HUES64 (cell line): Measurements from ENCODE around the gene RFC2. TPM values are rescaled to one million over a fixed set of nuclear protein-coding genes. Genes with fewer than 3 reads are reported as not detected.

ENCODE experiments used
- H3K27ac ChIP-seq: 2 replicates; pipeline ENCODE4 v1.7.0; 2013; ENCODE audit warnings: low read depth, low read length, inconsistent platforms
- H3K27me3 ChIP-seq: 2 replicates; pipeline ENCODE4 v1.6.1; 2013; ENCODE audit warnings: mild to moderate bottlenecking, low read length; ENCODE audit not compliant: insufficient read depth
- H3K36me3 ChIP-seq: 2 replicates; pipeline ENCODE4 v1.6.1; 2013; ENCODE audit warnings: mild to moderate bottlenecking, low read length; ENCODE audit not compliant: insufficient read depth
- H3K4me1 ChIP-seq: 2 replicates; pipeline ENCODE4 v1.6.1; 2013; ENCODE audit warnings: mild to moderate bottlenecking, low read length, moderate library complexity; ENCODE audit not compliant: insufficient read depth
- H3K4me3 ChIP-seq: 2 replicates; pipeline ENCODE4 v1.5.1; 2013; ENCODE audit warnings: mild to moderate bottlenecking, low read length, moderate library complexity
- H3K9ac ChIP-seq: 2 replicates; pipeline ENCODE4 v1.6.1; 2013; ENCODE audit warnings: mild to moderate bottlenecking, low read depth, low read length
- H3K9me3 ChIP-seq: 2 replicates; pipeline ENCODE4 v1.6.1; 2013; ENCODE audit warnings: low read depth, low read length; ENCODE audit not compliant: insufficient read depth
- WGBS: fragments of 150-250, 120-280 bp; methylation state at CpG from one replicate; pipeline ENCODE4 v1.1.7; 2013; ENCODE audit warnings: missing lambda C conversion rate; 5-methylcytosine and 5-hydroxymethylcytosine counted together
- polyA plus RNA-seq, 2 experiments: library from polyadenylated mRNA; stranded (reverse); fragments of 50-300 nt; gene quantifications; one replicate each; pipeline ENCODE4 v1.2.3, GENCODE V29; 2013

The RFC2 gene
- polyA plus RNA-seq (2013, experiment 1 of 2): 73.7 TPM
- polyA plus RNA-seq (2013, experiment 2 of 2): 63.0 TPM

DNA sequence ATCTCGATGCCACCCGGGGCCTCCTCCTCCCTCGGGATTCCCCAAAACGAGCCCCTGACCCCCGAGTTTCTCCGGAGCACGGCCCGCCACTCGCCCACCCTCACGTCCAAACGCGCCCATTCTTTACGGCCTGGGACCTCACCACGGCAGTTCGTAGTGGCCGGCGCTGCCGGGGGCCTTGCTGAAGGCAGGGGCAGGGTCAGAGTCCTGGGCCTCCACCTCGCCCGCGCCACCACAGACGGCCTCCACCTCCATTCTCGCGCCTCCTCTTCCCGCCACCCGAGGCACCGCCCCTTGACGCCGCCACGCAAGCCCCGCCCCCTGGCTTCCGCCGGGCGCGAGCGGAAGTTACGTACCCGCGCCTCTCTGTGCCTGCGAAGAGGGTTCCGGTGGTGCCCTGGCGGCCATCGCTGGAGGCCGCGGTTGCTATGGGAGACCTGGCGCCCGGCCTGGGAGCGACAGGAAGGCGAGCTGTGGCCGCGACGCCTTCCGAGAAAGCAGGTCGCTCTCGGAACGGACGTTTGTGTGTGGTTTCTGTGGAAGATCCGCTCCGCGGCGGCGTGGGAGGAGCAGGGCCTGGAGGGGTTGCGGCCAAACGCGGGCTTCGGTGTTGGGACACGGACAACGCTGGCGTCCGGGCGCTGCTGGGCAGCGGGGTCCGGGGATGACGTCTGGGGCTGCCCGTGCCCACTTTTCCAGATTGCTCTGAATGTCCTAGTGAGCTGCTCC, at the start of gene RFC2:
TSS of gene RFC2 (minus strand) at position 271 of the 729 bp plus-strand sequence. CDS start at position 255, 16 bp downstream.
- H3K4me1 ChIP-seq: no peaks in the 10 kb centered on the region
- H3K9me3 ChIP-seq: no peaks in the 10 kb centered on the region
- H3K36me3 ChIP-seq: peaks cover 32% of the 10 kb centered on the region
- H3K27me3 ChIP-seq: no peaks in the 10 kb centered on the region
- peak within 1 kb of the TSS; percentile 90 for H3K27ac ChIP-seq
- peak within 1 kb of the TSS; percentile 95 for H3K4me3 ChIP-seq
- WGBS: under 1% methylated on average over 75 of the region's 75 CpGs
- H3K9ac ChIP-seq: peak within 1 kb of the TSS; percentile 98

DNA sequence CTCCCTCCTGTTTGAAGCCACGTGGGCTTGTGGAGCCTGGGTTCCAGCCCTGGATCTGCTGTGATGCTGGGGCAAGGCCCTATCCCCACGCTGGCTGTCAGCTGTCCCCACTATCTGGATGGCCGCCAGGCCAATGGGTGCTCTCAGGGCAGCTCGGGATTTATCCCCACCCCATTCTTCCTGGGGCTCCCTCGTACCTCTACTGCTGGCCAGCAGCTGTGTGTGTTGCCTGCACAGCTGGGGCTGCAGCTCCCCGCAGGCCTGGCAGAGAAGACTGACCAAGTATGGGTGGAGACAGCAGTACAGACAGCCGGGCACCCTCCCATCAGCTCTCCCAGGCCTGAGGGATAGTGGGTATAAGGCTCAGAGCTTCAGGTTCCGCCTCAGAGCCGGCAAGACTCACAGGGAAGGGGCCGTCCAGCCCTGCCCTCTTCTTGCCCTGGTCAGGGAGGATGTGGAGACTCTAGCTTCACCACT, 48.6 kb upstream of the RFC2 start:
- 86% methylated on average over 10 of the region's 10 CpGs for WGBS
- Histone ChIP-seq H3K9me3 (no peaks in the 10 kb centered on the region), H3K9ac (no peak overlapping the region), H3K27me3 (no peaks in the 10 kb centered on the region), H3K4me3 (no peak overlapping the region), H3K27ac (no peak overlapping the region), H3K36me3 (no peaks in the 10 kb centered on the region), H3K4me1 (peaks cover 6% of the 10 kb centered on the region; the same call in 1 of the 2 replicates)

- H3K4me1 ChIP-seq: no peaks in the 10 kb centered on the region
- 91% methylated on average over 4 of the region's 4 CpGs for WGBS
- H3K27me3 ChIP-seq: no peaks in the 10 kb centered on the region
- no peak overlapping the region for H3K27ac ChIP-seq
- H3K36me3 ChIP-seq: no peaks in the 10 kb centered on the region
- no peak overlapping the region for H3K9ac ChIP-seq
- H3K9me3 ChIP-seq: no peaks in the 10 kb centered on the region
- no peak overlapping the region for H3K4me3 ChIP-seq
These were observed 46.7 kb upstream of the RFC2 start for GRCh38 chr7:74300926-74301325.

DNA sequence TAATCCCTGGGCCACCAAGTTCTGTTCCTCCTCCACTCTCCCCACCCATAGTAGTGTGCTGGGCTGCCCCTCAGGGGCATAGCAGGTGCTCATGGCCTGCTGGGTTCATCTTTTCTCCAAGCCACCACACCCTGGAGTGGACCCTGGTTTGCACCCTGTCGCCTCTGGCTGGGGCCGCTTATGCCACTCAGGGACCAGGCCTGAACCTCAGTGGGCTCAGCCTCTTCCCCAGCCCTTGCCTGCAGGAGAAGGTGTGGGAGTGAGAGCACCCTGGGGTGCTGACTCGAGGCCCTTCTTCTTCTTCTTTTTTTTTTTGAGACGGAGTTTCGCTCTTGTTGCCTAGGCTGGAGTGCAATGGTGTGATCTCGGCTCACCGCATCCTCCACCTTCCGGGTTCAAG, 45.2 kb upstream of the RFC2 start:
- Histone ChIP-seq H3K9me3 (no peaks in the 10 kb centered on the region), H3K27me3 (no peaks in the 10 kb centered on the region), H3K36me3 (no peaks in the 10 kb centered on the region), H3K4me3 (no peak overlapping the region), H3K4me1 (peaks cover 7% of the 10 kb centered on the region), H3K9ac (no peak overlapping the region), H3K27ac (no peak overlapping the region)
- 95% methylated on average over 8 of the region's 8 CpGs for WGBS

DNA sequence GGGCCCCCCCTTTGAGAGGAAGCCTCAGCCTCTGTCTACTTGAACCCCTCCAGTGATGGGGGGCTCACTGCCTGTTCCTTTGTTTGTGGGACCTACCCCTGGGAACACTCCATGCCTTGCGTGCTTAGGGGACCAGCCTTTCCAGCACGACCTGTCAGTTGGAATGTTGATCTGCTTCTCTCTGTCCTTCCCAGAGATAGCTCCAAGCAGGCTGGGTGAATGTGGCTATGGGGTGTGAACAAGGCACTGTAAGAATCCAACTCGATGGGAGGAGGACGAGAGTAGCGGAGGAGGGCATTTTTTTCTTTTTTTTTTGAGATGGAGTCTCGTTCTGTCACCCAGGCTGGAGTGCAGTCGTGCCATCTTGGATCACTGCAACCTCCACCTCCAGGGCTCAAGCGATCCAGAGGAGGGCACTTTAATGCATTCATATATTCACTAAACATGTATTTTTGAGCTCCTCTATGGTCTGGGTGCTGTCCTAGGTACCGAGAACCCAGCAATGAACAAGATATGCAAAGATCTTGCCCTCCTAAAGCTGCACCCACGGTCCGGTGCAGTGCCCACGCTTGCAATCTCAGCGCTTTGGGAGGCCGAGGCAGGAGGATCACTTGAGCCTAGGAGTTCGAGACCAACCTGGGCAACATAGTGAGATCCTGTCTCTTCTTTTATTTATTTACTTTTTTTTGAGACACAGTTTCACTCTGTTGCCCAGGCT, 43.5 kb upstream of the RFC2 start:
- Histone ChIP-seq H3K4me3 (no peak overlapping the region), H3K27ac (no peak overlapping the region), H3K9me3 (no peaks in the 10 kb centered on the region), H3K36me3 (no peaks in the 10 kb centered on the region), H3K9ac (no peak overlapping the region), H3K4me1 (peaks cover 9% of the 10 kb centered on the region), H3K27me3 (no peaks in the 10 kb centered on the region)
- 94% methylated on average over 15 of the region's 15 CpGs for WGBS

- 0 out of 2 replicates have a peak overlapping the region, but pooled peaks have one; percentile 5 for H3K9ac ChIP-seq
- H3K36me3 ChIP-seq: no peaks in the 10 kb centered on the region
- H3K4me3 ChIP-seq: no peak overlapping the region
- H3K27ac ChIP-seq: no peak overlapping the region
- H3K9me3 ChIP-seq: no peaks in the 10 kb centered on the region
- peaks cover 14% of the 10 kb centered on the region for H3K4me1 ChIP-seq
- H3K27me3 ChIP-seq: peaks cover 11% of the 10 kb centered on the region
- 67% methylated on average over 17 of the region's 17 CpGs for WGBS
These were observed 40.2 kb upstream of the RFC2 start for GRCh38 chr7:74294191-74294998.

DNA sequence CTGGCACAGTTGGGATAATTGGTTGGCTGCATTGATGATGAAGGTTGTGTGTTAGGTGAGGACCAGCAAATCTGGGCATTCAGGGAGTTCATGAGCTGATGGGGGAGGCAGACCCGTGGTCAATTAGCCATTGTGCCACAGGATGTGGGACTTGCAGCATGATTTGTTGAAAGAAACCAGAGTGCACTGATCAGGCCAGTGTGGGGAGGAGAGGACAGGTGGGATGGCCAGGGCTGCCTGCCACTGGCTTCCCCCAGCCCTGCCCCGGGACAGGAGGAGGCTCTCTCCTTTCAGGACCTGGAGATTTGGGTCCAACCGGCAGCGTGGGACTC, 39.3 kb upstream of the RFC2 start:
- Histone ChIP-seq H3K9me3 (no peaks in the 10 kb centered on the region), H3K27ac (no peak overlapping the region), H3K36me3 (no peaks in the 10 kb centered on the region), H3K9ac (no peak overlapping the region), H3K4me3 (no peak overlapping the region), H3K27me3 (peaks cover 16% of the 10 kb centered on the region), H3K4me1 (peaks cover 14% of the 10 kb centered on the region)
- WGBS: 73% methylated on average over 4 of the region's 4 CpGs

GRCh38 chr7:74292757-74293576, 38.8 kb upstream of the RFC2 start:
- Histone ChIP-seq H3K27ac (no peak overlapping the region), H3K9ac (no peak overlapping the region), H3K4me3 (no peak overlapping the region), H3K9me3 (no peaks in the 10 kb centered on the region), H3K4me1 (peaks cover 19% of the 10 kb centered on the region), H3K36me3 (no peaks in the 10 kb centered on the region), H3K27me3 (peaks cover 22% of the 10 kb centered on the region)
- WGBS: 88% methylated on average over 14 of the region's 18 CpGs

DNA sequence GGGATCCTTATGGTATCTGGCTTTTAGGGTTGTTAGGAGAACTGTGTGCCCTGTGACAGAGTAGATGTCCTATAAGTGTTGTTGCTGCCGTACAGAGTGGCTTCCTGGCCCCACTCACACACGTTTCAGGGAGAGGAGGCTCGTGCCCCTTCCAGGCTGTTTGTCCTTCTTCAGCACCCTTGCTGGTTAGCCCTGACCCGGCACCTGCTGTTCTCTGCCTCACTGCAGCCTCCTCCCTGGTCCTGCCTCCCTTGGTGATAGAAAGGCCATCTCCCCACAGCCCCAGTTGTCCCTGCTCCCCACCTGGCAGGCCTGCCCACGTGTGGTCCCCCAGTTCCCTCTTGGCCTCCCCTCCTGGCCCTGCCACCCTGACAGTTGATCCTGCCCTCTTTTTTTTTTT, 37.3 kb upstream of the RFC2 start:
- Histone ChIP-seq H3K27me3 (peaks cover 23% of the 10 kb centered on the region), H3K9ac (no peak overlapping the region), H3K9me3 (no peaks in the 10 kb centered on the region), H3K4me3 (no peak overlapping the region), H3K27ac (no peak overlapping the region), H3K4me1 (peaks cover 19% of the 10 kb centered on the region), H3K36me3 (no peaks in the 10 kb centered on the region)
- 91% methylated on average over 5 of the region's 5 CpGs for WGBS

- Histone ChIP-seq H3K9ac (no peak overlapping the region), H3K27me3 (peaks cover 23% of the 10 kb centered on the region), H3K9me3 (no peaks in the 10 kb centered on the region), H3K4me3 (peak overlapping the region; percentile 84), H3K4me1 (peaks cover 19% of the 10 kb centered on the region), H3K27ac (no peak overlapping the region), H3K36me3 (no peaks in the 10 kb centered on the region)
- WGBS: 64% methylated on average over 10 of the region's 10 CpGs
These were observed 36.8 kb upstream of the RFC2 start for GRCh38 chr7:74290981-74291441.
